SK-N-SH (cell line): ENCODE measurements around the gene DGCR2.

Experiments used
- JUND ChIP-seq: IDR thresholded peaks from 2 replicates; pipeline ENCODE4 v1.4.0; 2012
- MXI1 ChIP-seq: IDR thresholded peaks from 2 replicates; pipeline ENCODE4 v1.6.1; 2012; ENCODE audit warnings: mild to moderate bottlenecking, low read depth, low read length, improper control_type of control experiment
- NRF1 ChIP-seq: IDR thresholded peaks from 2 replicates; pipeline ENCODE4 v1.6.1; 2012; ENCODE audit warnings: low read depth, mild to moderate bottlenecking, low read length
- PBX3 ChIP-seq: IDR thresholded peaks from 2 replicates; pipeline ENCODE4; 2012
- POLR2AphosphoS5 ChIP-seq: IDR thresholded peaks from 2 replicates; pipeline ENCODE4 v1.6.1; 2012; ENCODE audit warnings: low read depth, low read length
- RCOR1 ChIP-seq: fragments of 150-350 bp; IDR thresholded peaks from 2 replicates; pipeline ENCODE4 v1.6.1; 2017; ENCODE audit warnings: antibody characterized with exemption, low read length
- SIN3A ChIP-seq: IDR thresholded peaks from 2 replicates; pipeline ENCODE4 v1.6.1; 2012; ENCODE audit warnings: low read depth, mild to moderate bottlenecking, low read length, moderate library complexity, borderline replicate concordance
- USF1 ChIP-seq: IDR thresholded peaks from 2 replicates; pipeline ENCODE4 v1.4.0; 2012; ENCODE audit warnings: low read depth, borderline replicate concordance
- TF ChIP-seq, protein P1 (sequence below): fragments of 200-600 bp; sonication (generic); IDR thresholded peaks from 2 replicates; pipeline ENCODE4 v1.6.1; 2017; ENCODE audit warnings: antibody characterized with exemption, mild to moderate bottlenecking, moderate library complexity

GRCh38 chr22:19107730-19108074 lies 14.5 kb downstream of the DGCR2 start:
- TF ChIP-seq SIN3A (no peak), JUND (no peak), RCOR1 (no peak), USF1 (no peak), MXI1 (no peak), PBX3 (no peak), POLR2AphosphoS5 (no peak), NRF1 (no peak)
- TF ChIP-seq, protein P1, sequence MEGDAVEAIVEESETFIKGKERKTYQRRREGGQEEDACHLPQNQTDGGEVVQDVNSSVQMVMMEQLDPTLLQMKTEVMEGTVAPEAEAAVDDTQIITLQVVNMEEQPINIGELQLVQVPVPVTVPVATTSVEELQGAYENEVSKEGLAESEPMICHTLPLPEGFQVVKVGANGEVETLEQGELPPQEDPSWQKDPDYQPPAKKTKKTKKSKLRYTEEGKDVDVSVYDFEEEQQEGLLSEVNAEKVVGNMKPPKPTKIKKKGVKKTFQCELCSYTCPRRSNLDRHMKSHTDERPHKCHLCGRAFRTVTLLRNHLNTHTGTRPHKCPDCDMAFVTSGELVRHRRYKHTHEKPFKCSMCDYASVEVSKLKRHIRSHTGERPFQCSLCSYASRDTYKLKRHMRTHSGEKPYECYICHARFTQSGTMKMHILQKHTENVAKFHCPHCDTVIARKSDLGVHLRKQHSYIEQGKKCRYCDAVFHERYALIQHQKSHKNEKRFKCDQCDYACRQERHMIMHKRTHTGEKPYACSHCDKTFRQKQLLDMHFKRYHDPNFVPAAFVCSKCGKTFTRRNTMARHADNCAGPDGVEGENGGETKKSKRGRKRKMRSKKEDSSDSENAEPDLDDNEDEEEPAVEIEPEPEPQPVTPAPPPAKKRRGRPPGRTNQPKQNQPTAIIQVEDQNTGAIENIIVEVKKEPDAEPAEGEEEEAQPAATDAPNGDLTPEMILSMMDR, result no peak
